Chondrocyte (in vitro differentiated cells): ENCODE measurements around the gene HIVEP1. TPM values are rescaled to one million over a fixed set of nuclear protein-coding genes. Genes with fewer than 3 reads are reported as not detected.

Experiments
- DNase-seq: peaks from one replicate; pipeline ENCODE4 v3.0.0; 2021; ENCODE audit warnings: mixed read lengths, low spot score
- H3K27ac Mint-ChIP-seq: one replicate; pipeline ENCODE4 v1.8.0; 2021; ENCODE audit warnings: mild to moderate bottlenecking, moderate library complexity, mixed read lengths; ENCODE audit not compliant: unreplicated experiment
- H3K27me3 Mint-ChIP-seq: 2 replicates; pipeline ENCODE4 v1.8.0; 2021; ENCODE audit warnings: low read depth, mixed read lengths
- H3K36me3 Mint-ChIP-seq: 2 replicates; pipeline ENCODE4 v1.8.0; 2021; ENCODE audit warnings: low read depth, mixed read lengths
- H3K4me1 Mint-ChIP-seq: 2 replicates; pipeline ENCODE4 v1.8.0; 2021; ENCODE audit warnings: low read depth, mild to moderate bottlenecking, mixed read lengths
- H3K4me3 Mint-ChIP-seq: one replicate; pipeline ENCODE4 v1.8.0; 2021; ENCODE audit warnings: mild to moderate bottlenecking, moderate library complexity, mixed read lengths; ENCODE audit not compliant: unreplicated experiment
- H3K9me3 Mint-ChIP-seq: 2 replicates; pipeline ENCODE4 v1.8.0; 2021; ENCODE audit warnings: low read depth, mixed read lengths
- total RNA-seq: library from RNA; stranded (reverse); gene quantifications from 3 replicates; pipeline ENCODE4 v1.2.1, GENCODE V29; 2021
- TF ChIP-seq, protein P1 (sequence below): fragments of 200-600 bp; sonication (generic); IDR thresholded peaks from 2 replicates; pipeline ENCODE4 v1.5.0; 2021; ENCODE audit warnings: antibody characterized with exemption, mild to moderate bottlenecking, moderate library complexity

Gene HIVEP1
- total RNA-seq, 1 donor from 2014 or later = 49.7 TPM

GRCh38 chr6:12083763-12084162 is 71.7 kb downstream of the HIVEP1 start:
- Mint-ChIP-seq H3K9me3 (no peaks in the 10 kb centered on the region), H3K36me3 (no peaks in the 10 kb centered on the region), H3K27me3 (no peaks in the 10 kb centered on the region), H3K27ac (peak overlapping the region; percentile 69), H3K4me1 (peaks cover 38% of the 10 kb centered on the region), H3K4me3 (no peak overlapping the region)
- DNase-seq = no peak
- TF ChIP-seq, protein P1, sequence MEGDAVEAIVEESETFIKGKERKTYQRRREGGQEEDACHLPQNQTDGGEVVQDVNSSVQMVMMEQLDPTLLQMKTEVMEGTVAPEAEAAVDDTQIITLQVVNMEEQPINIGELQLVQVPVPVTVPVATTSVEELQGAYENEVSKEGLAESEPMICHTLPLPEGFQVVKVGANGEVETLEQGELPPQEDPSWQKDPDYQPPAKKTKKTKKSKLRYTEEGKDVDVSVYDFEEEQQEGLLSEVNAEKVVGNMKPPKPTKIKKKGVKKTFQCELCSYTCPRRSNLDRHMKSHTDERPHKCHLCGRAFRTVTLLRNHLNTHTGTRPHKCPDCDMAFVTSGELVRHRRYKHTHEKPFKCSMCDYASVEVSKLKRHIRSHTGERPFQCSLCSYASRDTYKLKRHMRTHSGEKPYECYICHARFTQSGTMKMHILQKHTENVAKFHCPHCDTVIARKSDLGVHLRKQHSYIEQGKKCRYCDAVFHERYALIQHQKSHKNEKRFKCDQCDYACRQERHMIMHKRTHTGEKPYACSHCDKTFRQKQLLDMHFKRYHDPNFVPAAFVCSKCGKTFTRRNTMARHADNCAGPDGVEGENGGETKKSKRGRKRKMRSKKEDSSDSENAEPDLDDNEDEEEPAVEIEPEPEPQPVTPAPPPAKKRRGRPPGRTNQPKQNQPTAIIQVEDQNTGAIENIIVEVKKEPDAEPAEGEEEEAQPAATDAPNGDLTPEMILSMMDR = peak; percentile 33

DNA sequence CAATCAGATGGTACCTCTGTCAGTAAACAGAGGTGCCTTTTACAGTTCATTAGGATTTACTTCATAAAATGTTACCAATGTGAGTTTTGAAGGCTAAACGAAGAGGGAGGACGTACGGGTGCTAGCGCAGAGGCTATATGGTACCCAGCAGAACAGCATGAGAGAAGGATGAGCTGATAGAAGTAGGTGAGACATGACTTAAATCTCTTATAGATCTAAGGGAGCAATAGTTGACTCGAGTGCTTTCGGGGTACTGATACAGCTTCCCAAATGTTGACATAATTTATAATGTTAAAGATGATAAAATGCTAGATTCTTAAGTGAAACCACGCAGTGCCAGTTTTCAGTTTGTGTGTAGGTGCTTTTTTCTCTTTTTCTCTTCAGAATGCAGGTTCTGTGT is 72.6 kb downstream of the HIVEP1 start:
- H3K27me3 Mint-ChIP-seq = no peaks in the 10 kb centered on the region
- TF ChIP-seq, protein P1 = no peak

DNA sequence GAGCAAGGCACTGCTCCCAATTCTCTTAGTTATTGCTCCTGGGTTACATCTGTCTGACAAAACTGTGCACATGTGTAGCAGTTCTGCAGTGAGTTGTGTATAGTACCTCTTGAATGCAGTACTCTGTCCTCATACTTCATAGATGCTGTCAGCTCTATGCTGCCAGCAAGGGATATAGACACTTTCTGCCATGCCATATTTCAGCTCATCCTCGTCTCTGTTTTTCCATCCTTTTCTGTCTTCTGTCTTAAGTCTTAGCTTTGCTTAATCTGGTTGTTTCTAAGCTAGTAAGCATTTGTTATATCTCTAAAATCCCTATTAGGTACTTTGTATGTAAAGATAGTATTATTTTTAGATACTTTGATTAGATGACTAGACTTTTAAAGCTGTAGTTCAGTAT is 76.4 kb downstream of the HIVEP1 start:
- Mint-ChIP-seq H3K9me3 (peaks cover under 1% of the 10 kb centered on the region), H3K4me1 (peaks cover 19% of the 10 kb centered on the region), H3K36me3 (peaks cover 7% of the 10 kb centered on the region), H3K27me3 (no peaks in the 10 kb centered on the region), H3K4me3 (no peak overlapping the region), H3K27ac (no peak overlapping the region)
- no peak for DNase-seq
- TF ChIP-seq, protein P1 = no peak

More for the DNA sequence above, 72.6 kb downstream of the HIVEP1 start:
- Mint-ChIP-seq H3K36me3 (no peaks in the 10 kb centered on the region), H3K9me3 (no peaks in the 10 kb centered on the region), H3K4me1 (peaks cover 38% of the 10 kb centered on the region), H3K4me3 (no peak overlapping the region), H3K27ac (peak overlapping the region; percentile 71)
- no peak for DNase-seq

DNA sequence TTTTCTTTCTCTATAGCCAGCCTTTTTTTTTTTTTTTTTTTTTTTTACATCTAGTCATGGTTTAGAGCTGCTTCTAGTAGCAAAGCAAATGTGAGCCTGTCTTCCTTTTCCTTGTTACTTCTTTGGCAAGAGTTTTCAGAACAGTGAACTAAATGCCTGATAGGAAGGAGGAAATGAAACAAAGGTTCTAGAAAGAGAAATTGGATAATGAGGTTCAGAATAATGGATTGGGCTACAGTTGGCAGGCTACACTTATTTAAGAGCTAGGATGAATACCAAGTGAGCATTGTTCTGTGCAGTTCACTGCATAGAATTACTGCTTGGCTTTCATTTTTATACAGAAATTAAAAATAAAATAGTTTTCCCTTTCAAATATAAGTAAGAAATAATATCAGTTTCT is 78.6 kb downstream of the HIVEP1 start:
- TF ChIP-seq, protein P1 = no peak
- Mint-ChIP-seq H3K36me3 (peaks cover 12% of the 10 kb centered on the region), H3K27ac (no peak overlapping the region), H3K4me1 (peaks cover 15% of the 10 kb centered on the region), H3K9me3 (peaks cover 2% of the 10 kb centered on the region), H3K27me3 (no peaks in the 10 kb centered on the region), H3K4me3 (no peak overlapping the region)
- DNase-seq = no peak

GRCh38 chr6:12092762-12093161 is 80.7 kb downstream of the HIVEP1 start:
- Mint-ChIP-seq H3K9me3 (peaks cover 2% of the 10 kb centered on the region), H3K27ac (no peak overlapping the region), H3K27me3 (no peaks in the 10 kb centered on the region), H3K36me3 (peaks cover 12% of the 10 kb centered on the region), H3K4me3 (no peak overlapping the region), H3K4me1 (peaks cover 23% of the 10 kb centered on the region)
- TF ChIP-seq, protein P1 = no peak
- no peak for DNase-seq
